Stimulated activated CD8-positive, alpha-beta memory T cell treated with anti-CD3 and anti-CD28 coated beads, Interleukin-4, amount 100 ng/mL, for 4 hours (primary cell): ENCODE measurements around the gene CAMK2N1.

Experiments used
- DNase-seq, 2 donors: peaks; one replicate each; pipeline ENCODE4 v3.0.0-alpha.2; 2020; ENCODE audit warnings: low read depth in 2 of 2, low spot score in 1 of 2

The CAMK2N1 gene

GRCh38 chr1:20479840-20480239, 6.2 kb downstream of the CAMK2N1 start:
- DNase-seq = no peak

GRCh38 chr1:20478057-20478635, 7.9 kb downstream of the CAMK2N1 start:
- no peak for DNase-seq

GRCh38 chr1:20477348-20478056, 8.5 kb downstream of the CAMK2N1 start:
- no peak for DNase-seq

- no peak for DNase-seq
Measured at GRCh38 chr1:20476265-20477038, 9.6 kb downstream of the CAMK2N1 start.

GRCh38 chr1:20474996-20475395, 11.0 kb downstream of the CAMK2N1 start:
- no peak for DNase-seq

GRCh38 chr1:20474333-20474975, 11.6 kb downstream of the CAMK2N1 start:
- DNase-seq = no peak

GRCh38 chr1:20473894-20474293, 12.1 kb downstream of the CAMK2N1 start:
- no peak for DNase-seq

- no peak for DNase-seq
Measured at GRCh38 chr1:20472860-20473711, 12.9 kb downstream of the CAMK2N1 start.

GRCh38 chr1:20472121-20472520, 13.9 kb downstream of the CAMK2N1 start:
- no peak for DNase-seq

GRCh38 chr1:20470194-20470593, 15.8 kb downstream of the CAMK2N1 start:
- no peak for DNase-seq

- no peak for DNase-seq
Measured at GRCh38 chr1:20469406-20470076, 16.5 kb downstream of the CAMK2N1 start.

GRCh38 chr1:20466273-20466672, 19.7 kb downstream of the CAMK2N1 start:
- no peak for DNase-seq

- no peak for DNase-seq
Measured at GRCh38 chr1:20465187-20465586, 20.8 kb downstream of the CAMK2N1 start.

- no peak for DNase-seq
Measured at GRCh38 chr1:20463502-20463901, 22.5 kb downstream of the CAMK2N1 start.

- no peak for DNase-seq
Measured at GRCh38 chr1:20462397-20462796, 23.6 kb downstream of the CAMK2N1 start.

- DNase-seq = no peak
Measured at GRCh38 chr1:20458717-20459116, 27.3 kb downstream of the CAMK2N1 start.

- DNase-seq = no peak
Measured at GRCh38 chr1:20454004-20454403, 32.0 kb downstream of the CAMK2N1 start.

GRCh38 chr1:20449735-20450311, 36.2 kb downstream of the CAMK2N1 start:
- no peak for DNase-seq

- DNase-seq = no peak
Measured at GRCh38 chr1:20448671-20449071, 37.3 kb downstream of the CAMK2N1 start.

GRCh38 chr1:20447794-20448193, 38.2 kb downstream of the CAMK2N1 start:
- no peak for DNase-seq
